Endothelial cell of umbilical vein (primary cell): Measurements from ENCODE around the gene TEP1.

ENCODE experiments used
- EZH2 ChIP-seq: IDR thresholded peaks from 2 replicates; pipeline ENCODE4 v1.6.1; 2012; ENCODE audit warnings: borderline replicate concordance, low read depth, mild to moderate bottlenecking, moderate library complexity, low read length, inconsistent platforms; ENCODE audit not compliant: severe bottlenecking
- TF ChIP-seq, protein P1 (sequence below), 2 donors: IDR thresholded peaks; 1 replicate in 1 of 2; 2 replicates in 1 of 2; pipeline ENCODE4 v1.5.1; 2011; ENCODE audit warnings: low read length in 2 of 2, mild to moderate bottlenecking in 2 of 2, moderate library complexity in 2 of 2, control low read depth in 1 of 2, inconsistent platforms in 1 of 2, low read depth in 1 of 2; ENCODE audit not compliant: insufficient read depth in 1 of 2; ENCODE audit errors: extremely low read depth in 1 of 2

DNA sequence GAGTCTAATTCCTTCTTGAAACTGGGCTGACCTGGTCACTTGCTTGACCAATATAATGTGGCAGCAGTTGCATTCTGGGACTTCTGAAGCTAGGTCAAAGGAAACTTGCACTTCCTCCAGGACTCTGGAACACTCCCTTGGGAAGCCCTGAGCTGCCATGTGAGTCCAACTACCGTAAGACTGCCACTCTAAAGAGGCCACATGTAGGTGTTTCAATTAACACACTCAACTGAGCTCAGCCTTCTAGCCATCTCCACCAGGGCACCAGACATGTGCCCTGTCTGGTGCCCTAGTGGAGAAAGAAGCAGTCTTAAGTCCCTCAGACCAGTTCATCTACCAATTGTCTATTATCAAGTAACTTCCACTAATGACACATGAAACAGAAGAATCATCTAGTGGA, 6.1 kb upstream of the TEP1 start:
- TF ChIP-seq, protein P1, sequence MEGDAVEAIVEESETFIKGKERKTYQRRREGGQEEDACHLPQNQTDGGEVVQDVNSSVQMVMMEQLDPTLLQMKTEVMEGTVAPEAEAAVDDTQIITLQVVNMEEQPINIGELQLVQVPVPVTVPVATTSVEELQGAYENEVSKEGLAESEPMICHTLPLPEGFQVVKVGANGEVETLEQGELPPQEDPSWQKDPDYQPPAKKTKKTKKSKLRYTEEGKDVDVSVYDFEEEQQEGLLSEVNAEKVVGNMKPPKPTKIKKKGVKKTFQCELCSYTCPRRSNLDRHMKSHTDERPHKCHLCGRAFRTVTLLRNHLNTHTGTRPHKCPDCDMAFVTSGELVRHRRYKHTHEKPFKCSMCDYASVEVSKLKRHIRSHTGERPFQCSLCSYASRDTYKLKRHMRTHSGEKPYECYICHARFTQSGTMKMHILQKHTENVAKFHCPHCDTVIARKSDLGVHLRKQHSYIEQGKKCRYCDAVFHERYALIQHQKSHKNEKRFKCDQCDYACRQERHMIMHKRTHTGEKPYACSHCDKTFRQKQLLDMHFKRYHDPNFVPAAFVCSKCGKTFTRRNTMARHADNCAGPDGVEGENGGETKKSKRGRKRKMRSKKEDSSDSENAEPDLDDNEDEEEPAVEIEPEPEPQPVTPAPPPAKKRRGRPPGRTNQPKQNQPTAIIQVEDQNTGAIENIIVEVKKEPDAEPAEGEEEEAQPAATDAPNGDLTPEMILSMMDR (IDR thresholded peaks at IDR 0.05; ENCODE audit: extremely low read depth in 1 of 2, insufficient read depth in 1 of 2, low read depth in 1 of 2, low read length in 2 of 2), result no peak
- TF ChIP-seq EZH2, result no peak
